Adrenal gland (tissue), 5 donors: Measurements from ENCODE around the gene ADAMTS13.

Experiments used
- POLR2A ChIP-seq, 2 donors: fragments of 450-650 bp; IDR thresholded peaks; one replicate each; pipeline ENCODE4 v1.6.1; 2017; ENCODE audit warnings: antibody characterized with exemption in 2 of 2, mild to moderate bottlenecking in 2 of 2, moderate library complexity in 1 of 2
- TF ChIP-seq, protein P1 (sequence below), 6 experiments: fragments of 450-650 bp in 4 of 6; fragments of 200-600 bp in 2 of 6; sonication (generic) in 1 of 6; IDR thresholded peaks; 1 replicate in 5 of 6; 2 replicates in 1 of 6; pipeline versions ENCODE4 v1.5.1 to v1.8.0; 2016 to 2021; ENCODE audit warnings: antibody characterized with exemption in 6 of 6, mild to moderate bottlenecking in 2 of 6, moderate library complexity in 1 of 6
- donor health status: DM: no; HTN: no; CAD: no.

DNA sequence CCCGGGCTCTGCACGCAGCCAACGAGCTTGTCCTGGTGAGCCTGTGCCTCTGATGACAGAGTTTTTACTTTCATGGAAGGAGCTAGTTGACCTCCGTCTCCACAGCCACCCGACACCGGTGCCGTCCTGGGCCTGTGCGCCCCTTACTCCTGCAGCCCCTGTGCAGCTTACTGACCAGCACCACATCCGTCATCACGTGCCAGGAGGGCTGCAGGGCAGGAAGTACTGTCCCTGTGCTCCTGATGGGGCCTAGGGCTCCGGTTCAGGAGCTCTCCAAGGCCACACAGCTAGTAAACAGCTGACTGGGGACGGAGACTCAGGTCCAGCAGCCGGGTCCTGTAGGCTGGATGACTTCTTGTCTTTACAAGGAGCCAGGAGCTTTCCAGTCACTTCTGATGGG lies 35.8 kb upstream of the ADAMTS13 start:
- TF ChIP-seq, protein P1, sequence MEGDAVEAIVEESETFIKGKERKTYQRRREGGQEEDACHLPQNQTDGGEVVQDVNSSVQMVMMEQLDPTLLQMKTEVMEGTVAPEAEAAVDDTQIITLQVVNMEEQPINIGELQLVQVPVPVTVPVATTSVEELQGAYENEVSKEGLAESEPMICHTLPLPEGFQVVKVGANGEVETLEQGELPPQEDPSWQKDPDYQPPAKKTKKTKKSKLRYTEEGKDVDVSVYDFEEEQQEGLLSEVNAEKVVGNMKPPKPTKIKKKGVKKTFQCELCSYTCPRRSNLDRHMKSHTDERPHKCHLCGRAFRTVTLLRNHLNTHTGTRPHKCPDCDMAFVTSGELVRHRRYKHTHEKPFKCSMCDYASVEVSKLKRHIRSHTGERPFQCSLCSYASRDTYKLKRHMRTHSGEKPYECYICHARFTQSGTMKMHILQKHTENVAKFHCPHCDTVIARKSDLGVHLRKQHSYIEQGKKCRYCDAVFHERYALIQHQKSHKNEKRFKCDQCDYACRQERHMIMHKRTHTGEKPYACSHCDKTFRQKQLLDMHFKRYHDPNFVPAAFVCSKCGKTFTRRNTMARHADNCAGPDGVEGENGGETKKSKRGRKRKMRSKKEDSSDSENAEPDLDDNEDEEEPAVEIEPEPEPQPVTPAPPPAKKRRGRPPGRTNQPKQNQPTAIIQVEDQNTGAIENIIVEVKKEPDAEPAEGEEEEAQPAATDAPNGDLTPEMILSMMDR (IDR thresholded peaks at IDR 0.05) = no peak
- TF ChIP-seq POLR2A (IDR thresholded peaks at IDR 0.05) = no peak
